ENCODE measurements around the gene GPD1. TPM values are rescaled to one million over a fixed set of nuclear protein-coding genes. Genes with fewer than 3 reads are reported as not detected.
"Not testable (repeated sequence)": the region's sequence is repeated elsewhere in the genome, so short reads cannot be mapped to it uniquely, and the experiment has no call there.

Gene GPD1
- total RNA-seq, 1 donor from 2014 or later: 9.0 TPM

GRCh38 chr12:50132505-50133135 is 28.8 kb downstream of the GPD1 start:
- peak; percentile 82 for TF ChIP-seq CTCF (conservative IDR thresholded peaks at IDR 0.05)
- H3K36me3 Mint-ChIP-seq: peaks cover 14% of the 10 kb centered on the region
- no peak for DNase-seq (ENCODE audit: extremely low spot score, unreplicated experiment)
- peaks cover 4% of the 10 kb centered on the region for H3K4me1 Mint-ChIP-seq (ENCODE audit: unreplicated experiment)
- no peaks in the 10 kb centered on the region for H3K27me3 Mint-ChIP-seq
- no peak overlapping the region for H3K27ac Mint-ChIP-seq
- H3K4me3 Mint-ChIP-seq: no peak overlapping the region
- no peaks in the 10 kb centered on the region for H3K9me3 Mint-ChIP-seq

- no peak for DNase-seq (ENCODE audit: extremely low spot score, unreplicated experiment)
These were observed 39.2 kb downstream of the GPD1 start for GRCh38 chr12:50142993-50143392.

GRCh38 chr12:50145439-50145838 is 41.6 kb downstream of the GPD1 start:
- peaks cover 12% of the 10 kb centered on the region for H3K36me3 Mint-ChIP-seq
- no peak overlapping the region for H3K27ac Mint-ChIP-seq

More at GRCh38 chr12:50142993-50143392, 39.2 kb downstream of the GPD1 start:
- Mint-ChIP-seq H3K4me1 (ENCODE audit: unreplicated experiment) (no peaks in the 10 kb centered on the region), H3K9me3 (no peaks in the 10 kb centered on the region), H3K36me3 (peaks cover 16% of the 10 kb centered on the region), H3K4me3 (no peak overlapping the region), H3K27me3 (no peaks in the 10 kb centered on the region), H3K27ac (no peak overlapping the region)
- no peak for TF ChIP-seq CTCF (conservative IDR thresholded peaks at IDR 0.05)

GRCh38 chr12:50147281-50147680 is 43.5 kb downstream of the GPD1 start:
- Mint-ChIP-seq H3K36me3 (no peaks in the 10 kb centered on the region), H3K27ac (no peak overlapping the region)
- no peak for TF ChIP-seq CTCF (conservative IDR thresholded peaks at IDR 0.05)

More at GRCh38 chr12:50145439-50145838, 41.6 kb downstream of the GPD1 start:
- DNase-seq (ENCODE audit: extremely low spot score, unreplicated experiment): no peak
- no peak for TF ChIP-seq CTCF (conservative IDR thresholded peaks at IDR 0.05)
- H3K4me3 Mint-ChIP-seq: no peak overlapping the region
- no peaks in the 10 kb centered on the region for H3K9me3 Mint-ChIP-seq
- H3K4me1 Mint-ChIP-seq (ENCODE audit: unreplicated experiment): no peaks in the 10 kb centered on the region
- H3K27me3 Mint-ChIP-seq: no peaks in the 10 kb centered on the region

GRCh38 chr12:50148011-50148410 is 44.2 kb downstream of the GPD1 start:
- H3K4me1 Mint-ChIP-seq (ENCODE audit: unreplicated experiment); H3K27me3 Mint-ChIP-seq; DNase-seq (ENCODE audit: extremely low spot score, unreplicated experiment); H3K4me3 Mint-ChIP-seq; H3K36me3 Mint-ChIP-seq; H3K27ac Mint-ChIP-seq; H3K9me3 Mint-ChIP-seq: not testable (repeated sequence)

More at GRCh38 chr12:50147281-50147680, 43.5 kb downstream of the GPD1 start:
- no peak overlapping the region for H3K4me3 Mint-ChIP-seq
- no peaks in the 10 kb centered on the region for H3K27me3 Mint-ChIP-seq
- H3K4me1 Mint-ChIP-seq (ENCODE audit: unreplicated experiment): peaks cover 3% of the 10 kb centered on the region
- no peak for DNase-seq (ENCODE audit: extremely low spot score, unreplicated experiment)
- no peaks in the 10 kb centered on the region for H3K9me3 Mint-ChIP-seq

GRCh38 chr12:50149311-50149710 is 45.5 kb downstream of the GPD1 start:
- no peak for TF ChIP-seq CTCF (conservative IDR thresholded peaks at IDR 0.05)
- DNase-seq (ENCODE audit: extremely low spot score, unreplicated experiment): no peak

More at GRCh38 chr12:50149311-50149710, 45.5 kb downstream of the GPD1 start:
- H3K27ac Mint-ChIP-seq: no peak overlapping the region
- H3K4me3 Mint-ChIP-seq: no peak overlapping the region
- H3K4me1 Mint-ChIP-seq (ENCODE audit: unreplicated experiment): peaks cover 3% of the 10 kb centered on the region
- no peaks in the 10 kb centered on the region for H3K27me3 Mint-ChIP-seq
- H3K36me3 Mint-ChIP-seq: no peaks in the 10 kb centered on the region
- no peaks in the 10 kb centered on the region for H3K9me3 Mint-ChIP-seq

All from type B pancreatic cell (in vitro differentiated cells).